Panc1 (cell line): ENCODE results near the gene UFSP1. TPM values are rescaled to one million over a fixed set of nuclear protein-coding genes. Genes with fewer than 3 reads are reported as not detected.

Source experiments
- ATAC-seq: fragments of 200-7000 bp; cut with Tn5 transposase; 2 replicates; pipeline ENCODE4 v1.9.1; 2020; ENCODE audit warnings: mild to moderate bottlenecking, moderate library complexity
- BruUV-seq: library from RNA; stranded (reverse); fragments of 400-500 nt; replicated peaks from 2 replicates; lab custom pipeline; 2021; lab: Mats Ljungman, UMichigan
- CTCF ChIA-PET: fragments of 300-600 bp; sonication (Branson Sonifier 250); formaldehyde crosslinking; loops from one replicate; lab custom pipeline; 2022; ENCODE audit warnings: antibody characterized with exemption; lab: Charles Lee
- POLR2A ChIA-PET: fragments of 300-600 bp; sonication (Branson Sonifier 250); formaldehyde crosslinking; loops from one replicate; lab custom pipeline; 2022; ENCODE audit warnings: antibody characterized with exemption; lab: Charles Lee
- DNase-seq: peaks from one replicate; pipeline ENCODE4 v3.0.0-alpha.2; 2010; ENCODE audit warnings: low read depth, low spot score
- H3K27ac ChIP-seq: 2 replicates; pipeline ENCODE4 v1.5.1; 2011; ENCODE audit warnings: mild to moderate bottlenecking, low read length, inconsistent platforms
- H3K27me3 ChIP-seq: fragments of 200-500 bp; sonication (Bioruptor generic); 2 replicates; pipeline ENCODE4 v1.6.0; 2014; ENCODE audit warnings: low read length, inconsistent platforms; ENCODE audit not compliant: control insufficient read depth, insufficient read depth
- H3K36me3 ChIP-seq: fragments of 200-500 bp; sonication (Bioruptor generic); 2 replicates; pipeline ENCODE4 v1.5.1; 2014; ENCODE audit warnings: inconsistent platforms, mild to moderate bottlenecking, low read length, moderate library complexity; ENCODE audit not compliant: control insufficient read depth, insufficient read depth
- H3K4me1 ChIP-seq: 2 replicates; pipeline ENCODE4 v1.5.1; 2011; ENCODE audit warnings: inconsistent platforms, mild to moderate bottlenecking, low read length, moderate library complexity; ENCODE audit not compliant: control insufficient read depth, insufficient read depth
- H3K4me3 ChIP-seq, 2 experiments: 2 replicates each; pipeline ENCODE4 v1.5.1; 2011 to 2012; ENCODE audit warnings: low read depth in 2 of 2, low read length in 2 of 2, mild to moderate bottlenecking in 2 of 2, inconsistent platforms in 1 of 2, moderate library complexity in 1 of 2
- H3K9me3 ChIP-seq: fragments of 200-500 bp; sonication (Bioruptor generic); 2 replicates; pipeline ENCODE4 v1.5.1; 2014; ENCODE audit warnings: low read depth, mild to moderate bottlenecking, inconsistent platforms, low read length, moderate library complexity; ENCODE audit not compliant: control insufficient read depth, insufficient read depth
- CTCF ChIP-seq: fragments of 450-650 bp; IDR thresholded peaks from 2 replicates; pipeline ENCODE4 v1.5.1; 2017; ENCODE audit warnings: mild to moderate bottlenecking
- POLR2AphosphoS5 ChIP-seq: IDR thresholded peaks from 2 replicates; pipeline ENCODE4 v1.6.1; 2012; ENCODE audit warnings: mild to moderate bottlenecking, low read depth, low read length, moderate library complexity
- REST ChIP-seq, 2 experiments: IDR thresholded peaks; 2 replicates each; pipeline ENCODE4 v1.6.1; 2011 to 2012; ENCODE audit warnings: low read depth in 2 of 2, control low read depth in 1 of 2, low read length in 1 of 2, mild to moderate bottlenecking in 1 of 2, moderate library complexity in 1 of 2; ENCODE audit not compliant: insufficient read depth in 1 of 2
- SIN3A ChIP-seq: IDR thresholded peaks from 2 replicates; pipeline ENCODE4 v1.6.1; 2012; ENCODE audit warnings: low read depth, mild to moderate bottlenecking, low read length, moderate library complexity, borderline replicate concordance; ENCODE audit not compliant: insufficient read depth
- TCF7L2 ChIP-seq: IDR thresholded peaks from 2 replicates; pipeline ENCODE4 v1.6.1; 2011; ENCODE audit warnings: mild to moderate bottlenecking, low read depth, low read length, inconsistent platforms
- in situ Hi-C: cut with HindIII; loops from 2 replicates; pipeline ENCODE4 v1.10.0; 2016; ENCODE audit warnings: low sequenced_read_pairs, low pct_unique_long_range_greater_than_20kb
- intact Hi-C: fragments of 100-400 bp; cut with micrococcal nuclease; formaldehyde crosslinking; loops from one replicate; pipeline ENCODE4 v1.10.0; 2022; ENCODE audit not compliant: unreplicated experiment
- total RNA-seq: library from RNA; stranded (reverse); gene quantifications from one replicate; pipeline ENCODE4 v1.2.1, GENCODE V29; 2021; ENCODE audit not compliant: unreplicated experiment

The UFSP1 gene
- total RNA-seq, 1 experiment from 2014 or later = 3.3 TPM

GRCh38 chr7:100891568-100892247 lies 2.2 kb upstream of the UFSP1 start:
- intact Hi-C loops (loop anchor here (5.0 kb wide), 1 partner anchor 391 kb away; no protein-coding TSS in a partner anchor), in situ Hi-C loops (no loop called here)
- ATAC-seq (no peak), DNase-seq (no peak)
- CTCF ChIA-PET = interaction anchor here (0.6 kb wide), 1 partner anchor 326 kb away, joined by 3 read pairs; the partner anchor contains the start of gene PLOD3
- H3K27ac ChIP-seq = no peak overlapping the region
- H3K4me3 ChIP-seq = no peak overlapping the region
- peaks cover 9% of the 10 kb centered on the region for H3K36me3 ChIP-seq
- H3K27me3 ChIP-seq = no peaks in the 10 kb centered on the region; the same call in 1 of the 2 replicates
- no peak for TF ChIP-seq CTCF
- TF ChIP-seq POLR2AphosphoS5 = no peak
- no peak for TF ChIP-seq SIN3A
- no peak for TF ChIP-seq TCF7L2
- no peak for TF ChIP-seq REST (IDR thresholded peaks at IDR 0.05; ENCODE audit: insufficient read depth in 1 of 2, low read depth in 2 of 2, low read length in 1 of 2)
- no peaks in the 10 kb centered on the region for H3K9me3 ChIP-seq
- BruUV-seq = no TSS peak
- POLR2A ChIA-PET = interaction anchor here (0.6 kb wide), 2 partner anchors 69 to 212 kb away, joined by 6 to 8 read pairs; no protein-coding TSS in a partner anchor
- H3K4me1 ChIP-seq = peaks cover 46% of the 10 kb centered on the region

DNA sequence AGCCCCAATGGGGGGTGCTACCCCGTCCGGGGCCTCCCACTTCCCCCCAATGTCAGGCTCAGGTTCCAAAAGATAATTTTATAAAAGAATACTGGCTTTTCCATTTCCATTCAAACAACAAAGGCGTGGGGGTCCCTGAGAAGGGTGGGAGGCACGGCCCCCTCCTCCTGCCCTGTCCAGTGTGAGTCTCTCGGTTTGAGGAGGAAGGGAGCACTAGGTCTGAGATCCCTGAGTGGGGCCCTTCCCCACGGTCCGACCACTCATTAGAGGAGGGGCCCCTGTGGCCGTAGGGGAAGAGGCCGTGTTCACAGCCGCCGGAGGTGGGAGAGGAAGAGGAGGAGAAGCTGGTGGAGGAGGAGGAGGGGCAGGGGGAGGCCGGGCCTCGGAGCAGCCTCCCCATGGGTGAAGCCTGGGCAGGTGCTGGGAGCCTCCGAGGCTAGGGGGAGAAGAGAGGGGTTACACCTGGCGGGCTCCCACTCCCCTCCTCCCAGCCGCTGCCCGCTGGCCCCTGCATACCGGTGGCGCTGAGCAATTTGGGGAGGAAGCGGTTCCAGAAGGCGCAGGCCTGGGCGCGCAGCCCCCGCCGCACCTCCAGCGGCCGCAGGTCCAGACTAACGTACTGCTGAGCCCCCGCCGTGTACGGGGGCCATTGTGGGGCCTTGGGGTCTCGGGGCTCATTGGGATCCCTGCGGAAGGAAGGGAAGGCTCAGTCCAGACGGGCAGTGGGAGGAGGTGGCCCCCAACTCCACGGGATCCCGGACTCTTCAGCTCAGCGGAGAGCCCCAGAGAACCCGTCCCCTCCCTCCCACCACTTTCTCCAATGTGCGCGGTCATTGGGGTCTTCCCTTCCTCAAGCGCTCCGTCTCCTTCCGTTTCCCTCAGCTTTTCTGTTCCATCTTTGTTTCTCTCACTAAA lies 1.4 kb upstream of the UFSP1 start:
- BruUV-seq = no TSS peak
- no peak for DNase-seq
- in situ Hi-C loops (no loop called here), intact Hi-C loops (loop anchor here (5.0 kb wide), 1 partner anchor 391 kb away; no protein-coding TSS in a partner anchor)
- Histone ChIP-seq H3K27ac (peak overlapping the region; percentile 87), H3K4me3 (peak overlapping the region; percentile 62 to 72), H3K4me1 (peaks cover 42% of the 10 kb centered on the region), H3K27me3 (no peaks in the 10 kb centered on the region), H3K9me3 (no peaks in the 10 kb centered on the region), H3K36me3 (peaks cover 9% of the 10 kb centered on the region)
- no peak for TF ChIP-seq TCF7L2
- CTCF ChIA-PET = interaction anchor here (0.6 to 2.0 kb wide), 3 partner anchors 59 to 326 kb away, joined by 3 to 5 read pairs (median 3); partner anchors contain the start of gene PLOD3
- POLR2A ChIA-PET = interaction anchor here (0.6 kb wide), 2 partner anchors 69 to 211 kb away, joined by 6 to 8 read pairs; no protein-coding TSS in a partner anchor
- no peak for ATAC-seq
